DMS114 treated with DMSO at 0.1 percent for 48 hours (cell line): Measurements from ENCODE around the gene ADH6.
"Not testable (repeated sequence)": the region's sequence is repeated elsewhere in the genome, so short reads cannot be mapped to it uniquely, and the experiment has no call there.

ENCODE experiments used
- DNase-seq: peaks from one replicate; lab custom pipeline; 2025; ENCODE audit not compliant: unreplicated experiment; lab: John Stamatoyannopoulos, UW

The ADH6 gene

GRCh38 chr4:99219072-99219471, at the start of gene ADH6:
Gene ADH6 (minus strand): TSS chr4:99219246. CDS start chr4:99219152, 94 bp downstream.
- no peak for DNase-seq

- DNase-seq: no peak
Observed at GRCh38 chr4:99264927-99265326, 45.9 kb upstream of the ADH6 start.

- no peak for DNase-seq
Observed at GRCh38 chr4:99252746-99253145, 33.7 kb upstream of the ADH6 start.

DNA sequence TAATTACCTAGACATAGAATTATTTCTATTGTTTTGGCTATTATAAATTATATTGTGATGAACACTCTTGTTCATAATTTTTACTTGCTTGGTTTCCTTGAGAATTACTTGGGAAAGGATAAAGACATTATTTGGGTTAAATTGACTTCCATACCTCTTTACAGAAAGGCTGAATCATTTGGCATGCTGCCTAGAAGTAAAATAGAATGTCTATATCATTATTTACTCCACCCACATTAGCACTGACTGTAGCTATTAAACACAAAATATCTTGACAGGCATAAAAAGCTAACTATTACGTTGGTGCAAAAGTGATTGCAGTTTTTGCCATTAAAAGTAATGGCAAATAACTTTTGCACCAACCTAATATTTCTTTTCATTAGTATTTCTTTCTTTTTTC, 29.7 kb upstream of the ADH6 start:
- DNase-seq: no peak

DNA sequence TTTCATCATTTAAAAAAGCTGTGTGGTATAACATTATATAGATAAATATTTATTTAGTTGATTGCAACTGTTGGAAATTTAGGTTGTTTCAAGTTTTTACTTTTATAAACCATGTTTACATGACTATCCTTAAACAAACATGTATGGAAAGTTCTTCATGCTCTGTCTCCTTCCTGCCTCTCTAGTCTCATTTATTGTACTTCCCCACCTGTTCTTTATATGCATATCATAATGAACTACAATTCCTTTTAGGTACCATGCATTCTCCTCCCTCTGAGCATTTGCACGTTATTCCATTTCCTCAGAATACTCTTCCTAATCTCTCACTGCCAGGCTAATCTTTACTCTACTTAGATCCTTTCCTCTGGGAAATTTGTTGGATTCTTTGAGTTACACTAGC, 16.9 kb upstream of the ADH6 start:
- DNase-seq: no peak

GRCh38 chr4:99234331-99235010, 15.4 kb upstream of the ADH6 start:
- no peak for DNase-seq

DNA sequence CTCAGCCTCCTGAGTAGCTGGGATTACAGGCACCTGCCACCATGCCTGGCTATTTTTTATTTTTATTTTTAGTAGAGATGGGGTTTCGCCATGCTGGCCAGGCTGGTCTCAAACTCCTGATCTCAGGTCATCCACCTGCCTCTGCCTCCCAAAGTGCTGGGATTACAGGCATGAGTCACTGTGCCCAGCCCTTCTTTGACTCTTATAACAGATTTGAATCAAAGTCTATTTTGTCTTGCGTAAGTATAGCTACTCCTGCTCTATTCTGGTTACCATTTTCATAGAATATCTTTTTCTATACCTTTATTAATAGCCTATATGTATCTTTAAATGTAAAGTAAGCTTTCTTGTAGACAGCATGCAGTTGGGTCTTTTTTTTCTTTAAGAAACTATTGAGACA, 14.4 kb upstream of the ADH6 start:
- not testable (repeated sequence) for DNase-seq

- not testable (repeated sequence) for DNase-seq
Observed at GRCh38 chr4:99228706-99229105, 9.7 kb upstream of the ADH6 start.

- DNase-seq: not testable (repeated sequence)
Observed at GRCh38 chr4:99227646-99228045, 8.6 kb upstream of the ADH6 start.

GRCh38 chr4:99221980-99222379, 2.9 kb upstream of the ADH6 start:
- no peak for DNase-seq

- DNase-seq: no peak
Observed at GRCh38 chr4:99219479-99219878, 433 bp upstream of the ADH6 start.

DNA sequence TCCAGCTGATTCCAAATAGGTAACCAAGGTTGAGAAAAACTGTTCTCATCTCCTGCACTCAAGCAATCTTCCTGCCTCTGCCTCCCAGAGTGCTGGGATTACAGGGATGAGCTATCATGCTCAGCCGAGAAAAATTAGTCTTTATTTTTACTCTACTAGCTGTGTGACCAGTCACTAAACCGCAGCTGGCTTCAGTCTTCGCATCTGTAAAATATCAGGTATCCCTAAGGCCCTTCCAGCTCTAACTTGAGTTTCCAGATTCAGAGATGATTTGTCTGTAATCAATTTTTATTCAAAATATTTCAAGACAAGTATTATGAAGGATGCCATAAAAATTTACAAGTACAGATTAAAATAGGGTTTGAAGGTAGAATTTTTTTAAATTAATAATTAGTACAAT, 3.5 kb downstream of the ADH6 start:
- no peak for DNase-seq

DNA sequence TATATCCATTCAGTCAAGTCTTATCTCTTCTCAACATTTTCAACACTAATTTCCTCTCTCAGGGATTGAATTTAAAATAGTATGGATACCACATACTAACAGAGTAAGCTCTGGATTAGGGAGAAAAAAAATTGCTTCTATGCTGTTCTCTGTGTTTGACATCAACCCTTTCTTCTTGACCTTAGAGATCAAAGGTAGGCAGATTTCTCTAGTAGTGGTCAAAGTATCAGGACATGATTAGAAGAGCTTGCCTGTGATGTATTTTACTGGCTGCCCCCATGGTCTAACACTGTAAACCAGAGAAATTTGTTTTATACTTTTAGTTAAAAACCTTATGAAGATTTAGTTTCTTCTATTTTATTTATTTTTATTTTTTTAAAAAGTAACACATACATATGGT, 8.3 kb downstream of the ADH6 start:
- DNase-seq: no peak

DNA sequence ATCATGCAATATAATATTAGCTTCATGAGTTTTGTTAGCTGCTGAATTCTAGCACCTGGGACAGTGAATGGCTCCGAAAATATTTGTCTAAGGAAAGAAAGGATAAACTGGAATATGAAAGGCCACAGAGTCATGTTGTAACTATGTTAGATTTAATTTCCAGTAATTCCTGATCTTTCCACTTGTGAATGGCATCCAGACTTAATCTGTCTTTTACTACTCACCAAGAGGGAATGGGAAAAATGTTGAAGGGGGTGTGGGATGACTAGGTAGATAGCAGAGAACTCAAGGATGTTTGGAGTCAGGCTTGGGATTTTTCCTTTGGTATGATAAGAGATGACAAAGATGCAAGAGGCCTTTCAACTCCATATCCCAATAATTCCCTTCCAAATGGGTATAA, 9.4 kb downstream of the ADH6 start:
- DNase-seq: no peak

DNA sequence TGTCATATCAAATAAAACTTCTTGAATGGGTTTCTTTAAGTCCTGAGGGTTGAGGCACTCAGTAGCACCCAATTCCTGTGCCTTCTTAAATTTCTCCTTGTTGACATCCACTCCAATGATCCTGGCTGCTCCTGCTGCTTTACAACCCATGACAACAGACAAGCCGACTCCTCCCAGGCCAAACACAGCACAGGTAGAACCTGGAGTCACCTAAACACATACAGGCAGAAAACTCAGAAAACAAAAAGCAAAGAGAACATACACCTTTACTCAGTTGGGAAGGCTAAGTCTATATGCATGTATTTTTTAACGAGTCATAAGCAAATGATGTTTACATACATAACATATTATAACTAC, 10.3 kb downstream of the ADH6 start:
- DNase-seq: no peak

DNA sequence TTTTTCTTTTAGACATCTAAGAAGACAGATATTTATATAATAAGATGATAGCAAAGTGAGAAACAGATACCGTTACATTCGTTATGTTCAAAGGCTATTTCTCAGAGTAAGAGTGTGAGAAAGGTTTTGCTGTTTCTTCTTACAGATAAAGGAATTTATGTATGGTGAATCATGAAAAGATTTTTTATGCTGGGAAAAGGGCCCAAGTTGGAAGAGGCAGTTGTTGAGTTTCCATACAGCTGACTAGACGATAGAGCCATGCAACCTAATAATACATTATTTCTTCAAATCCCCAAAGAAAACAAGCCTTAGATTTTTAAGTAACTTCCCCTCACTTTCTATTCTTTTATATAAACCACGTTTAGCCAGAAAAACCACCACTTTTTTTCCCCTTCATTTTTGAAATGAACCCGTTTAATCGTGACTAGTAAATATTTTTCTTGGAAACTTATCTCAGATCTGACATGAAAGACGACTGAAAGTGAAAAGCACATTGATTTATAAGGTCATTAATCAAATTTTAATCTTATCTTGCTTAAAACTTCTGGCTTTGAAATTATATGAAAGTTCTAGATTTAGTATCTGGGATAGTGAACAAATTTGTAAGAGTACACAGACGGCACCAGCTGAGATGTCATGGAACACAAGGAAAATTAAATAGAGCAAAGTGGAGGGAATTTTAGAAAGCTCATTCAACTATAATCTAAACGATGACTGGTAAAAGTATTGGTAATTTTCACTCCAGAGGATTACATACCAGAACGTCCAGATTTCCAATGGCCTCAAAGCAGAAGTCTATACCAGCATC, 10.9 kb downstream of the ADH6 start:
- DNase-seq: no peak

- DNase-seq: no peak
Observed at GRCh38 chr4:99207069-99207743, 11.8 kb downstream of the ADH6 start.

DNA sequence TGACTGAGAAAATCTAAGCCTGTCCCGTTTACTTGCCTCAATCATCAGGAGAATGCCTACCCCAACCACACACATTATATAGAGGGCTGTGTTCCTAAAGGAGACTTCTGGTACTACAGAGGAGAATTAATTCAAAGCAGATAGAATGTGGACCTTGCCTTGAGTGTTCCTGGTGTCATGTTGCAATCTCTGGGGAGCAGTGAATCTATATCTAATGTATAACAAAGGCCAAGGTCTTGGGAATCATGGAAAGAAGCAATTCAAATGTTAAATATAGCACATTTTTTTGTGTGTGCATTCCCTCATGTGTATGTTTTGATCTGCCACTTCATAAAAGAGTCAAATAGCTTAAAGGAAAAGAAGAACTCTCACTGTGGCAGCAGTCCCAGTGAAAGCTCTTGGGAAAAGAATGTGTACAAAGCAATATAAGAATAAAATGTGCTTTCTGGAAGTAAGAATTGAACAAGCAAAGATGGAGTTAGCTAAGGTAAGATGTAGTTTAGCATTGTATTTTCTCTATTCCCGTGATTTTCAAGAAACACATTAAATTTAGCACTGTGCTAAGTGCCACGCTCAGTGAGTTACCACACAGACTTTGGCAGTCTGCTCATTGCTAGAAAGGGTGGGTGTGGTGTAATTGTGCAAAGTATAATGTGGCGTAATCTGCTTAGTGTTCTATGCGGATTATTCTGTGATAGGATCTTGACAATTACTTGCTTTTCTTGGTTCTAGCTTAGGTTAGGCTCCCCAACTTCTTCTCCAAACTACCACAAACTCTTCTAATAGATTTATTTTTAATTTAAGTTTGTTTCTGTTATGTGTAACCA, 13.7 kb downstream of the ADH6 start:
- DNase-seq: no peak

GRCh38 chr4:99202536-99202935, 16.5 kb downstream of the ADH6 start:
- DNase-seq: no peak

DNA sequence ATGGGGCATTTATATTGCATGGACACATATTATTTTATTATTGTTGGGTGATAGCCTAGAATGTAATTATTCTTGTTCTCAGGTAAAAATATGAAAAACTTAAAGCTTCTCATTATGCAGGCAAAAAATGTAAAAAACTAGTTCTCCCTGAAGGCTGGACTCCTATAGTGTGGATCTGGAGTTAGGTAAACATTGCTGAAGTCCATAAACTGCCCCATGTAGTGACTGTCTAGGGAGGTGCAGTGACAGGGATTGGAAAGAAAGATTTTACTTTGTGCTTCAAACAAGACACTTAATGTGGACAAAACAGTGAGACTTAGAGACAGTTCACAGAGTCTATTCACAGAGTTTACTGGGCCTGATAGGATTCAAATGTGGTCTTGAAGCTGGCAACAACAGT, 17.0 kb downstream of the ADH6 start:
- DNase-seq: no peak

DNA sequence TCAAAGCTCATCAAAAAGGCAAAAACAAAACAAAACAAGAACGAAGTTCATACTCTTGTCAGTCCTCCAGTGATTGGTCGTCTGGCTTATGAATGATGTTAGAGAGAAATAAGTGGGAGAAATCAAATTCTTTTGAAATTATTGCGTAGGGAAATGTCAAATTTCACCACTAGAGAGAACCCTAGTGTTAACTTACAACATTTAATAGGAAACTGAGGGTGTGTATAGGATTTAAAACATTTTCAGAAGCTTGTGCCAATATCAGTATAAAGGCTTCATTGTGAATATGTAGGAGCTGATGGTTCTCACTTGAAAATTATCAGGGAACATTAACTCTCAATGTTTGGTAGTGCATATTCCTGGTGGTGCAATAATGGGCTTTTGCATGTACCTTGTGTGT, 17.4 kb downstream of the ADH6 start:
- no peak for DNase-seq
